Smooth muscle cell (in vitro differentiated cells): ENCODE data around the gene AKR1B15. TPM values are rescaled to one million over a fixed set of nuclear protein-coding genes. Genes with fewer than 3 reads are reported as not detected.

Experiments used
- DNase-seq: peaks from one replicate; lab custom pipeline; 2025; ENCODE audit not compliant: unreplicated experiment; lab: John Stamatoyannopoulos, UW
- H2AFZ ChIP-seq: fragments of 200-600 bp; sonication (generic); 2 replicates; pipeline ENCODE4 v1.6.0; 2016; ENCODE audit warnings: antibody characterized with exemption, low read depth, mild to moderate bottlenecking
- H3F3A ChIP-seq: fragments of 200-600 bp; sonication (generic); 2 replicates; pipeline ENCODE4 v1.6.0; 2017; ENCODE audit warnings: antibody characterized with exemption, low read depth
- H3K27ac ChIP-seq: fragments of 200-600 bp; sonication (generic); 2 replicates; pipeline ENCODE4 v1.5.1; 2016; ENCODE audit warnings: low read depth, mild to moderate bottlenecking
- H3K27me3 ChIP-seq: fragments of 200-600 bp; sonication (generic); 2 replicates; pipeline ENCODE4 v1.6.1; 2016; ENCODE audit warnings: low read depth, mild to moderate bottlenecking
- H3K36me3 ChIP-seq: fragments of 200-600 bp; sonication (generic); 2 replicates; pipeline ENCODE4 v1.5.1; 2016; ENCODE audit warnings: low read depth
- H3K4me1 ChIP-seq: fragments of 200-600 bp; sonication (generic); 2 replicates; pipeline ENCODE4 v1.5.1; 2016; ENCODE audit warnings: low read depth
- H3K4me2 ChIP-seq: fragments of 200-600 bp; sonication (generic); 2 replicates; pipeline ENCODE4 v1.6.0; 2016; ENCODE audit warnings: mild to moderate bottlenecking
- H3K4me3 ChIP-seq: fragments of 200-600 bp; sonication (generic); 2 replicates; pipeline ENCODE4 v1.5.1; 2016; ENCODE audit warnings: mild to moderate bottlenecking
- H3K79me2 ChIP-seq: fragments of 200-600 bp; sonication (generic); 2 replicates; pipeline ENCODE4 v1.6.0; 2016; ENCODE audit warnings: low read depth, mild to moderate bottlenecking
- H3K9ac ChIP-seq: fragments of 200-600 bp; sonication (generic); 2 replicates; pipeline ENCODE4 v1.6.0; 2016; ENCODE audit warnings: low read depth
- H3K9me3 ChIP-seq: fragments of 200-600 bp; sonication (generic); replicated peaks from 2 replicates; pipeline ENCODE4 v1.5.1; 2016; ENCODE audit warnings: low read depth
- H4K20me1 ChIP-seq: fragments of 200-600 bp; sonication (generic); 2 replicates; pipeline ENCODE4 v1.6.0; 2016; ENCODE audit warnings: low read depth
- CTCF ChIP-seq: fragments of 200-600 bp; sonication (generic); IDR thresholded peaks from 2 replicates; pipeline ENCODE4 v1.5.1; 2017; ENCODE audit warnings: borderline replicate concordance, mild to moderate bottlenecking, antibody characterized with exemption; ENCODE audit not compliant: insufficient read depth, poor library complexity, severe bottlenecking
- WGBS: methylation state at CpG from one replicate; pipeline ENCODE4 v1.1.7; 2016; ENCODE audit warnings: low lambda C conversion rate; 5-methylcytosine and 5-hydroxymethylcytosine counted together
- polyA plus RNA-seq: library from polyadenylated mRNA; unstranded; fragments of >200 nt; fragmentation: Nextera tagmentation; extraction: Ambion mirVana; gene quantifications from 2 replicates; pipeline ENCODE4 v1.2.1, GENCODE V29; 2016
- total RNA-seq: library from RNA; depleted of rRNA; stranded (reverse); fragments of >200 nt; gene quantifications from 2 replicates; pipeline ENCODE4 v1.2.3, GENCODE V29; 2014

The AKR1B15 gene
- total and polyA plus RNA-seq, 2 experiments from 2014 or later: 0.43 to 0.81 TPM

- peaks cover 6% of the 10 kb centered on the region for H3K27me3 ChIP-seq
- no peak overlapping the region for H3K9ac ChIP-seq
- WGBS: 94% methylated on average over 6 of the region's 6 CpGs
- no peaks in the 10 kb centered on the region for H4K20me1 ChIP-seq
- H3K36me3 ChIP-seq: no peaks in the 10 kb centered on the region
- H3F3A ChIP-seq: no peaks in the 10 kb centered on the region
- no peak for DNase-seq
- H3K4me3 ChIP-seq: no peak overlapping the region
- no peak overlapping the region for H3K4me2 ChIP-seq
- TF ChIP-seq CTCF: no peak
- H2AFZ ChIP-seq: no peak overlapping the region
- H3K27ac ChIP-seq: no peak overlapping the region
- no peaks in the 10 kb centered on the region for H3K4me1 ChIP-seq
- H3K9me3 ChIP-seq: no peaks in the 10 kb centered on the region
- H3K79me2 ChIP-seq: no peaks in the 10 kb centered on the region
Observed at GRCh38 chr7:134611611-134612151, 62.8 kb downstream of the AKR1B15 start.

- no peak for DNase-seq
- Histone ChIP-seq H3K9ac (no peak overlapping the region), H3K27me3 (peaks cover 4% of the 10 kb centered on the region), H3K36me3 (no peaks in the 10 kb centered on the region), H3K4me1 (no peaks in the 10 kb centered on the region), H3K79me2 (no peaks in the 10 kb centered on the region), H3F3A (no peaks in the 10 kb centered on the region), H3K27ac (no peak overlapping the region), H4K20me1 (no peaks in the 10 kb centered on the region), H3K9me3 (no peaks in the 10 kb centered on the region), H3K4me2 (no peak overlapping the region), H2AFZ (no peak overlapping the region), H3K4me3 (no peak overlapping the region)
- no peak for TF ChIP-seq CTCF
- 98% methylated on average over 2 of the region's 2 CpGs for WGBS
Observed at GRCh38 chr7:134612197-134612596, 63.3 kb downstream of the AKR1B15 start.

DNA sequence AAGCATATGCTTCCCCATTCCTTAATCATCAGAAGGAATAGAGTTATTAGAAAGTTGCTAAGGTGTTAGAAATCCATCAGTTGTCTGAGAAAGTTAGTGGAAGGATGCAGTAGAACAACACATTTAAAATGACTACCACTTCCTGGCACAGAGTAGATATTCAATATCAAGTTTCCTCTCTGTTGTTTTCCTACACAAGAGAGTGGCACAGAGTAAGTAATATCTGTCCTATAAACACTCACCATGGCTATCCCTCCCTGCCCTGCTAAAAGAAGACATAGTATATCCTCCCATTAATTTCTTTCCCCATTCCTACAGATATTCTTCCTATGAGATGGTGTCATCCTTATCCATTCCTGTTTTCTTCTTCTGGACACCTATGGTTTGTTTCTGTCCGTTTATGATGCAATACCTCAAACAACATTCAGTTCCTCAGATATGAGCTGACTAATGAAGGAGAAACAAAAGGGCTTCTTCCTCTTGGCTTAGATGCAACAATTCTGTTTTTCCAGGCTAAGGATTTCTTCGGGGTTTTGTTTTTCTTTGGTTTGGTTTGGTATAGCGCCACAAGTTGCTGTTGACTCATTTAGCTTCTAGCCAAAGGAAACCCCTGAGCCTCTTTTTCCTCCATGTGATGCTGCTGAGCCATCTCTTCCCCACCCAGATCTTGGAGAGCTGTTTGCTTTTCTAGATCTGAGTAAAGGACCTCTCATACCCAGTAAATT lies 64.9 kb downstream of the AKR1B15 start:
- no peak for TF ChIP-seq CTCF

GRCh38 chr7:134616611-134617010 lies 67.7 kb downstream of the AKR1B15 start:
- no peak for DNase-seq
- peaks cover 3% of the 10 kb centered on the region for H3K4me1 ChIP-seq
- 76% methylated on average over 2 of the region's 2 CpGs for WGBS
- no peaks in the 10 kb centered on the region for H3K27me3 ChIP-seq
- no peak overlapping the region for H3K9ac ChIP-seq
- no peak overlapping the region for H2AFZ ChIP-seq
- H3K36me3 ChIP-seq: no peaks in the 10 kb centered on the region
- no peak overlapping the region for H3K27ac ChIP-seq
- no peaks in the 10 kb centered on the region for H3K9me3 ChIP-seq
- TF ChIP-seq CTCF: no peak
- H3K79me2 ChIP-seq: no peaks in the 10 kb centered on the region
- H3F3A ChIP-seq: no peaks in the 10 kb centered on the region
- no peaks in the 10 kb centered on the region for H4K20me1 ChIP-seq
- no peak overlapping the region for H3K4me2 ChIP-seq
- H3K4me3 ChIP-seq: no peak overlapping the region

More for the DNA sequence above, 64.9 kb downstream of the AKR1B15 start:
- WGBS: 50% methylated on average over 3 of the region's 3 CpGs
- H3K27ac ChIP-seq: peak overlapping the region; percentile 59
- H3K9me3 ChIP-seq: no peaks in the 10 kb centered on the region
- H3K36me3 ChIP-seq: no peaks in the 10 kb centered on the region
- no peak overlapping the region for H3K9ac ChIP-seq
- no peak overlapping the region for H3K4me3 ChIP-seq
- H3K27me3 ChIP-seq: no peaks in the 10 kb centered on the region
- H4K20me1 ChIP-seq: no peaks in the 10 kb centered on the region
- peak overlapping the region; percentile 12 for H2AFZ ChIP-seq
- H3K79me2 ChIP-seq: no peaks in the 10 kb centered on the region
- no peaks in the 10 kb centered on the region for H3K4me1 ChIP-seq
- DNase-seq: no peak
- no peaks in the 10 kb centered on the region for H3F3A ChIP-seq
- no peak overlapping the region for H3K4me2 ChIP-seq
